GM23338 (cell line): Measurements from ENCODE around the gene RPL3. TPM values are rescaled to one million over a fixed set of nuclear protein-coding genes. Genes with fewer than 3 reads are reported as not detected.
"Not testable (repeated sequence)": the region's sequence is repeated elsewhere in the genome, so short reads cannot be mapped to it uniquely, and the experiment has no call there.

ENCODE experiments used
- ATAC-seq: fragments of 200-7000 bp; cut with Tn5 transposase; 3 replicates; pipeline ENCODE4 v1.9.1; 2020
- DNase-seq: peaks from one replicate; pipeline ENCODE4 v3.0.0-alpha.2; 2015; ENCODE audit warnings: low spot score
- H2AFZ ChIP-seq: fragments of 200-600 bp; sonication (generic); 2 replicates; pipeline ENCODE4 v1.8.0; 2016; ENCODE audit warnings: antibody characterized with exemption, mild to moderate bottlenecking, moderate library complexity
- H3F3A ChIP-seq: fragments of 200-600 bp; sonication (generic); replicated peaks from 2 replicates; pipeline ENCODE4 v1.8.0; 2017; ENCODE audit warnings: antibody characterized with exemption, mixed run types, low read depth
- H3K27ac ChIP-seq: fragments of 200-600 bp; sonication (generic); 2 replicates; pipeline ENCODE4 v1.6.1; 2016; ENCODE audit warnings: low read depth
- H3K27me3 ChIP-seq: fragments of 200-600 bp; sonication (generic); 2 replicates; pipeline ENCODE4 v1.8.0; 2016; ENCODE audit warnings: mild to moderate bottlenecking, mixed run types, moderate library complexity; ENCODE audit not compliant: insufficient read depth
- H3K36me3 ChIP-seq: fragments of 200-600 bp; sonication (generic); 2 replicates; pipeline ENCODE4 v1.8.0; 2016; ENCODE audit warnings: mild to moderate bottlenecking; ENCODE audit not compliant: insufficient read depth
- H3K4me1 ChIP-seq: fragments of 200-600 bp; sonication (generic); 2 replicates; pipeline ENCODE4 v1.8.0; 2016; ENCODE audit warnings: mild to moderate bottlenecking, moderate library complexity; ENCODE audit not compliant: insufficient read depth
- H3K4me2 ChIP-seq: fragments of 200-600 bp; sonication (generic); 2 replicates; pipeline ENCODE4 v1.7.1; 2017; ENCODE audit warnings: mixed run types
- H3K4me3 ChIP-seq: fragments of 200-600 bp; sonication (generic); 2 replicates; pipeline ENCODE4 v1.6.1; 2016; ENCODE audit warnings: mixed run types
- H3K79me2 ChIP-seq: fragments of 200-600 bp; sonication (generic); replicated peaks from 2 replicates; pipeline ENCODE4 v1.8.0; 2017; ENCODE audit warnings: mild to moderate bottlenecking; ENCODE audit not compliant: insufficient read depth
- H3K9me2 ChIP-seq: fragments of 200-600 bp; sonication (generic); 2 replicates; pipeline ENCODE4 v1.8.0; 2017; ENCODE audit not compliant: insufficient read depth
- H4K20me1 ChIP-seq: fragments of 200-600 bp; sonication (generic); replicated peaks from 2 replicates; pipeline ENCODE4 v1.8.0; 2017; ENCODE audit warnings: mild to moderate bottlenecking; ENCODE audit not compliant: insufficient read depth
- H3K27ac Mint-ChIP-seq: 2 replicates; pipeline ENCODE4 v1.8.0; 2020; ENCODE audit warnings: inconsistent platforms, mild to moderate bottlenecking, moderate library complexity, mixed read lengths
- H3K27me3 Mint-ChIP-seq: 3 replicates; pipeline ENCODE4 v1.8.0; 2022; ENCODE audit warnings: low read depth, mild to moderate bottlenecking, moderate library complexity, mixed read lengths, inconsistent platforms; ENCODE audit not compliant: insufficient read depth, poor library complexity
- H3K36me3 Mint-ChIP-seq: 3 replicates; pipeline ENCODE4 v1.8.0; 2021; ENCODE audit warnings: low read depth, mild to moderate bottlenecking, inconsistent platforms, moderate library complexity, mixed read lengths
- H3K4me1 Mint-ChIP-seq: 3 replicates; pipeline ENCODE4 v1.8.0; 2020; ENCODE audit warnings: mild to moderate bottlenecking, inconsistent platforms, mixed read lengths
- H3K4me3 Mint-ChIP-seq: 3 replicates; pipeline ENCODE4 v1.8.0; 2021; ENCODE audit warnings: moderate library complexity, mild to moderate bottlenecking, inconsistent platforms, mixed read lengths
- H3K9me3 Mint-ChIP-seq: 3 replicates; pipeline ENCODE4 v1.8.0; 2020; ENCODE audit warnings: moderate library complexity, mild to moderate bottlenecking, inconsistent platforms, mixed read lengths
- ETS1 ChIP-seq: IDR thresholded peaks from 2 replicates; pipeline ENCODE4 v1.6.1; 2016; ENCODE audit warnings: antibody characterized with exemption
- JUNB ChIP-seq: IDR thresholded peaks from one replicate; pipeline ENCODE4 v1.6.1; 2016; ENCODE audit warnings: antibody characterized with exemption; ENCODE audit not compliant: unreplicated experiment
- ZNF331 ChIP-seq: fragments of 250-450 bp; sonication (Bioruptor Pico); IDR thresholded peaks from 2 replicates; pipeline ENCODE4 v1.5.0; 2020; ENCODE audit warnings: low read depth, mild to moderate bottlenecking, moderate library complexity
- ZNF462 ChIP-seq: fragments of 250-450 bp; sonication (Bioruptor Pico); IDR thresholded peaks from 2 replicates; pipeline ENCODE4 v1.5.0; 2020; ENCODE audit warnings: mild to moderate bottlenecking, moderate library complexity
- polyA plus RNA-seq: library from polyadenylated mRNA; unstranded; fragments of >200 nt; fragmentation: Nextera tagmentation; extraction: Ambion mirVana; gene quantifications from 2 replicates; pipeline ENCODE4 v1.2.1, GENCODE V29; 2016
- total RNA-seq: library from RNA; depleted of rRNA; stranded (reverse); fragments of >200 nt; shearing (Covaris generic); gene quantifications from 2 replicates; pipeline ENCODE4 v1.2.3, GENCODE V29; 2014

Gene RPL3
- total and polyA plus RNA-seq, 2 experiments from 2014 or later = 1,983 to 3,244 TPM

GRCh38 chr22:39356464-39356863 lies 37.0 kb upstream of the RPL3 start (continued):
- TF ChIP-seq ZNF462 (CRISPR knock-in tag) (no peak), ZNF331 (CRISPR knock-in tag) (no peak), ETS1 (no peak), JUNB (no peak)

GRCh38 chr22:39355805-39356204 lies 36.4 kb upstream of the RPL3 start:
- peaks cover 13% of the 10 kb centered on the region for H3K27me3 Mint-ChIP-seq
- peaks cover 12% of the 10 kb centered on the region for H3K79me2 ChIP-seq
- H3K9me3 Mint-ChIP-seq = not testable (repeated sequence)

More at GRCh38 chr22:39355805-39356204, 36.4 kb upstream of the RPL3 start:
- H3K27ac Mint-ChIP-seq, H3K4me3 ChIP-seq, H3K9me2 ChIP-seq, H3K36me3 ChIP-seq, H3K4me3 Mint-ChIP-seq, DNase-seq, H3K4me2 ChIP-seq, H3F3A ChIP-seq, H2AFZ ChIP-seq, H3K27me3 ChIP-seq, H3K27ac ChIP-seq, ATAC-seq, H4K20me1 ChIP-seq: not testable (repeated sequence)
- H3K4me1 ChIP-seq = peaks cover 22% of the 10 kb centered on the region
- Mint-ChIP-seq H3K36me3 (peaks cover 16% of the 10 kb centered on the region; the same call in 2 of the 3 replicates), H3K4me1 (peaks cover 31% of the 10 kb centered on the region)
